ENCODE data around the gene GNAL.

GRCh38 chr18:11865071-11865470 is 176.0 kb downstream of the GNAL start:
- no peak for TF ChIP-seq CTCF (IDR thresholded peaks at IDR 0.05; ENCODE audit: insufficient read depth, low read depth, low read length)
- TF ChIP-seq EZH2 (IDR thresholded peaks at IDR 0.05; ENCODE audit: insufficient read depth, low read length), result no peak
